ENCODE data around the gene KCNMA1. TPM values are rescaled to one million over a fixed set of nuclear protein-coding genes. Genes with fewer than 3 reads are reported as not detected.

The KCNMA1 gene
- total and polyA plus RNA-seq, 10 of the 15 experiments (the other 5 are each of a cell fraction or from before 2014, with no cell fraction given): 8.5 to 77.0 (median 21.3) TPM

GRCh38 chr10:76997631-76998030 lies 640.0 kb downstream of the KCNMA1 start:
- no peaks in the 10 kb centered on the region for H3K9me3 ChIP-seq (replicated peaks; ENCODE audit: control insufficient read depth, insufficient read depth, low read length)
- no peak overlapping the region for H3K27ac ChIP-seq (ENCODE audit: control insufficient read depth, insufficient read depth)
- ChIA-PET SMC1A (ENCODE audit: uncharacterized antibody, unreplicated experiment) (interaction anchor here (0.7 to 1.4 kb wide), 4 partner anchors 8 to 608 kb away, joined by 3 to 4 read pairs (median 4); no protein-coding TSS in a partner anchor), POLR2A (no interaction called here), RAD21 (ENCODE audit: unreplicated experiment) (no interaction called here), CTCF (interaction anchor here (0.5 to 4.5 kb wide), 3 partner anchors 13 to 43 kb away, joined by 3 to 25 read pairs (median 4); no protein-coding TSS in a partner anchor)
- intact Hi-C loops (cut with micrococcal nuclease; ENCODE audit: unreplicated experiment): no loop called here
- no peak overlapping the region for H3K4me3 ChIP-seq
- H3K4me2 ChIP-seq (ENCODE audit: control insufficient read depth, insufficient read depth): no peak overlapping the region
- BruUV-seq (replicated peaks): no TSS peak
- H3K79me2 ChIP-seq (ENCODE audit: control insufficient read depth, insufficient read depth, low read length): no peaks in the 10 kb centered on the region
- no peak overlapping the region for H3K9ac ChIP-seq (ENCODE audit: control insufficient read depth, insufficient read depth, low read length)
- H3K36me3 ChIP-seq (ENCODE audit: control insufficient read depth in 2 of 2, insufficient read depth in 2 of 2, low read length in 1 of 2): no peaks in the 10 kb centered on the region
- WGBS (ENCODE audit: insufficient coverage, insufficient replicate concordance, low lambda C conversion rate, missing lambda C conversion rate): 30% methylated on average over 3 of the region's 3 CpGs
- H3K4me1 ChIP-seq (ENCODE audit: control insufficient read depth, insufficient read depth, low read length): no peaks in the 10 kb centered on the region
- FAIRE-seq: no peak
- no peak overlapping the region for H2AFZ ChIP-seq (ENCODE audit: control insufficient read depth, low read depth, low read length)
- no peak for TF ChIP-seq REST (IDR thresholded peaks at IDR 0.05; ENCODE audit: low read depth, low read length)
- TF ChIP-seq SKIL (IDR thresholded peaks at IDR 0.05; ENCODE audit: low read depth, poor library complexity, severe bottlenecking): no peak
- TF ChIP-seq ZSCAN29 (IDR thresholded peaks at IDR 0.05): no peak
- no peak for TF ChIP-seq DPF2 (IDR thresholded peaks at IDR 0.05)
- no peak for TF ChIP-seq NFYB (IDR thresholded peaks at IDR 0.05; ENCODE audit: insufficient read depth, low read depth, low read length)
- TF ChIP-seq POLR2AphosphoS2 (IDR thresholded peaks at IDR 0.05; ENCODE audit: low read depth, low read length): no peak
- no peak for TF ChIP-seq HSF1 (IDR thresholded peaks at IDR 0.05; ENCODE audit: low read depth, low read length)
- H3K27me3 ChIP-seq (replicated peaks in 1 of 2; ENCODE audit: control insufficient read depth in 2 of 2, insufficient read depth in 2 of 2, low read length in 1 of 2): no peaks in the 10 kb centered on the region
- in situ Hi-C loops (cut with MboI): no loop called here
- ATAC-seq: no peak
- no peaks in the 10 kb centered on the region for H4K20me1 ChIP-seq (ENCODE audit: control insufficient read depth, insufficient read depth)
- no peak for DNase-seq (ENCODE audit: low read depth, low spot score)
